ENCODE data around the gene SLC13A1. TPM values are rescaled to one million over a fixed set of nuclear protein-coding genes. Genes with fewer than 3 reads are reported as not detected.

SLC13A1 gene
- polyA plus RNA-seq, 3 donors: not detected

- H2AFZ ChIP-seq (ENCODE audit: insufficient read depth, low read depth, low read length, poor library complexity, severe bottlenecking): no peak overlapping the region
- H3K9me3 ChIP-seq (replicated peaks in 1 of 2; ENCODE audit: control insufficient read depth in 1 of 2, insufficient read depth in 1 of 2, low read length in 2 of 2): peaks cover 0 to 15% of the 10 kb centered on the region in 2 donors
- TF ChIP-seq, protein P1, sequence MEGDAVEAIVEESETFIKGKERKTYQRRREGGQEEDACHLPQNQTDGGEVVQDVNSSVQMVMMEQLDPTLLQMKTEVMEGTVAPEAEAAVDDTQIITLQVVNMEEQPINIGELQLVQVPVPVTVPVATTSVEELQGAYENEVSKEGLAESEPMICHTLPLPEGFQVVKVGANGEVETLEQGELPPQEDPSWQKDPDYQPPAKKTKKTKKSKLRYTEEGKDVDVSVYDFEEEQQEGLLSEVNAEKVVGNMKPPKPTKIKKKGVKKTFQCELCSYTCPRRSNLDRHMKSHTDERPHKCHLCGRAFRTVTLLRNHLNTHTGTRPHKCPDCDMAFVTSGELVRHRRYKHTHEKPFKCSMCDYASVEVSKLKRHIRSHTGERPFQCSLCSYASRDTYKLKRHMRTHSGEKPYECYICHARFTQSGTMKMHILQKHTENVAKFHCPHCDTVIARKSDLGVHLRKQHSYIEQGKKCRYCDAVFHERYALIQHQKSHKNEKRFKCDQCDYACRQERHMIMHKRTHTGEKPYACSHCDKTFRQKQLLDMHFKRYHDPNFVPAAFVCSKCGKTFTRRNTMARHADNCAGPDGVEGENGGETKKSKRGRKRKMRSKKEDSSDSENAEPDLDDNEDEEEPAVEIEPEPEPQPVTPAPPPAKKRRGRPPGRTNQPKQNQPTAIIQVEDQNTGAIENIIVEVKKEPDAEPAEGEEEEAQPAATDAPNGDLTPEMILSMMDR (IDR thresholded peaks at IDR 0.05): no peak
- Mint-ChIP-seq H3K4me3 (no peak overlapping the region), H3K9me3 (peaks cover 0 to 11% (median 4%) of the 10 kb centered on the region in 7 donors), H3K36me3 (no peaks in the 10 kb centered on the region), H3K27me3 (ENCODE audit: low read depth in 3 of 3) (no peaks in the 10 kb centered on the region), H3K4me1 (no peaks in the 10 kb centered on the region), H3K27ac (no peak overlapping the region)
- no peaks in the 10 kb centered on the region for H3K36me3 ChIP-seq (replicated peaks in 1 of 2; ENCODE audit: control insufficient read depth in 1 of 2, insufficient read depth in 2 of 2, low read length in 2 of 2)
- intact Hi-C loops (cut with micrococcal nuclease): no loop called here
- H3K4me1 ChIP-seq (ENCODE audit: control insufficient read depth in 1 of 2, insufficient read depth in 2 of 2, low read length in 2 of 2): no peaks in the 10 kb centered on the region
- H3K9ac ChIP-seq (ENCODE audit: insufficient read depth, low read length, poor library complexity, severe bottlenecking): no peak overlapping the region
- no peaks in the 10 kb centered on the region for H4K20me1 ChIP-seq (ENCODE audit: insufficient read depth, low read length)
- no peaks in the 10 kb centered on the region for H3K27me3 ChIP-seq (ENCODE audit: control insufficient read depth in 2 of 2, insufficient read depth in 2 of 2, low read length in 2 of 2)
- no peak for DNase-seq
- H3K4me3 ChIP-seq (replicated peaks in 1 of 3; ENCODE audit: low read depth in 2 of 3, low read length in 3 of 3): no peak overlapping the region
- no peaks in the 10 kb centered on the region for H3K79me2 ChIP-seq (ENCODE audit: insufficient read depth, low read length)
- 80% methylated on average over 1 of the region's 5 CpGs for WGBS (ENCODE audit: insufficient coverage)
- no peak overlapping the region for H3K27ac ChIP-seq (ENCODE audit: low read depth in 1 of 2, low read length in 2 of 2)
- no peak overlapping the region for H3K4me2 ChIP-seq (replicated peaks; ENCODE audit: extremely low read depth, low read length, poor library complexity, severe bottlenecking)
These were observed 129.0 kb downstream of the SLC13A1 start for GRCh38 chr7:123070702-123071286.

DNA sequence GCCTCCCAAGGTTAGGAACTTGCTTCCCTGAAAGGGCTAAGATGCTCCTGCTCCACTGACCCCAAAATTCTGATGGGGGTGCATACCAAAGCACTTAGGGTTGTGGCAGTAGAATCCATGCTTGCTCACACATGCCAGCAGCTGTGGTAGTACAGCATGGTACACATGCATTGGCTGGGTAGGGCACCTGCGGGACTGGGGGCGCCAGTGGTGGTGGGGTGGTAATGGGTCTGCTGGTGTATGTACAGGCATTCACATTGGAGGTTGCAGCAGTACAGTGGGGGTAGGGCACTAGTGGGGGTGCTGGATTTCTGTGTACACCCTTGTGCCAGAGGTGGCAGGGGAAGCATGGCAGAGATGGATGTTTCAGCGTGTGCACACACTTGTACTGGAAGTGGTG is 132.0 kb downstream of the SLC13A1 start:
- Histone ChIP-seq H2AFZ (ENCODE audit: insufficient read depth, low read depth, low read length, poor library complexity, severe bottlenecking) (no peak overlapping the region), H3K27ac (ENCODE audit: low read depth in 1 of 2, low read length in 2 of 2) (no peak overlapping the region), H3K9ac (ENCODE audit: insufficient read depth, low read length, poor library complexity, severe bottlenecking) (no peak overlapping the region), H3K27me3 (ENCODE audit: control insufficient read depth in 2 of 2, insufficient read depth in 2 of 2, low read length in 2 of 2) (no peaks in the 10 kb centered on the region), H3K4me3 (replicated peaks in 1 of 3; ENCODE audit: low read depth in 2 of 3, low read length in 3 of 3) (no peak overlapping the region), H4K20me1 (ENCODE audit: insufficient read depth, low read length) (no peaks in the 10 kb centered on the region), H3K4me2 (replicated peaks; ENCODE audit: extremely low read depth, low read length, poor library complexity, severe bottlenecking) (no peak overlapping the region), H3K4me1 (ENCODE audit: control insufficient read depth in 1 of 2, insufficient read depth in 2 of 2, low read length in 2 of 2) (no peaks in the 10 kb centered on the region), H3K79me2 (ENCODE audit: insufficient read depth, low read length) (no peaks in the 10 kb centered on the region), H3K36me3 (replicated peaks in 1 of 2; ENCODE audit: control insufficient read depth in 1 of 2, insufficient read depth in 2 of 2, low read length in 2 of 2) (no peaks in the 10 kb centered on the region), H3K9me3 (replicated peaks in 1 of 2; ENCODE audit: control insufficient read depth in 1 of 2, insufficient read depth in 1 of 2, low read length in 2 of 2) (peaks cover 0 to 15% of the 10 kb centered on the region in 2 donors)
- no peak overlapping the region for H3K27ac Mint-ChIP-seq
- no peaks in the 10 kb centered on the region for H3K4me1 Mint-ChIP-seq
- H3K36me3 Mint-ChIP-seq: no peaks in the 10 kb centered on the region
- 94% methylated on average over 3 of the region's 3 CpGs for WGBS (ENCODE audit: insufficient coverage)
- TF ChIP-seq, protein P1 (IDR thresholded peaks at IDR 0.05): no peak
- H3K9me3 Mint-ChIP-seq: peaks cover 3 to 9% (median 5%) of the 10 kb centered on the region in 7 donors
- intact Hi-C loops (cut with micrococcal nuclease): no loop called here
- no peak overlapping the region for H3K4me3 Mint-ChIP-seq
- no peaks in the 10 kb centered on the region for H3K27me3 Mint-ChIP-seq (ENCODE audit: low read depth in 3 of 3)
- DNase-seq: no peak

Other genes with a start within 250 kb of the SLC13A1 start
- not detected for gene TAS2R16, start 204.3 kb downstream of the SLC13A1 start, polyA plus RNA-seq

All from CD14-positive monocyte (primary cell).